ENCODE results near the gene USP53. TPM values are rescaled to one million over a fixed set of nuclear protein-coding genes. Genes with fewer than 3 reads are reported as not detected.
A peak's percentile ranks its signal among the peaks of the same experiment; 100 is the strongest.

USP53 gene
- total RNA-seq: 37.0 and 39.9 TPM in 2 replicates
- 28.4 and 34.4 TPM in 2 replicates for polyA plus RNA-seq

GRCh38 chr4:119212234-119212963 is at the start of gene USP53:
TSS of gene USP53 (plus strand) at chr4:119212713. CDS start at chr4:119239760, 27,047 bp downstream.
- no peaks in the 10 kb centered on the region for H3K9me3 ChIP-seq (ENCODE audit: low read depth)
- H3K4me1 ChIP-seq (ENCODE audit: insufficient read depth): peaks cover 4% of the 10 kb centered on the region
- peak within 1 kb of the TSS; percentile 88 for H2AFZ ChIP-seq
- no peaks in the 10 kb centered on the region for H3K9me2 ChIP-seq (replicated peaks; ENCODE audit: insufficient read depth)
- under 1% methylated on average over 50 of the region's 55 CpGs for WGBS (ENCODE audit: low lambda C conversion rate, missing lambda C conversion rate)
- DNase-seq (ENCODE audit: low spot score): peak; percentile 99
- H3K4me2 ChIP-seq: peak within 1 kb of the TSS; percentile 76
- no peak for TF ChIP-seq EZH2 (IDR thresholded peaks at IDR 0.05; ENCODE audit: borderline replicate concordance)
- no peak for TF ChIP-seq CTCF (IDR thresholded peaks at IDR 0.05; ENCODE audit: poor library complexity)
- no peak for TF ChIP-seq EZH2phosphoT487 (IDR thresholded peaks at IDR 0.05; ENCODE audit: low read depth, severe bottlenecking, unreplicated experiment)
- H3K27me3 ChIP-seq: no peaks in the 10 kb centered on the region
- peak within 1 kb of the TSS; percentile 76 for H3K4me3 ChIP-seq
- peak within 1 kb of the TSS; percentile 95 for H3K27ac ChIP-seq
- H4K20me1 ChIP-seq (ENCODE audit: insufficient read depth, poor library complexity, severe bottlenecking): no peaks in the 10 kb centered on the region
- H3K79me2 ChIP-seq: peaks cover 45% of the 10 kb centered on the region
- no peaks in the 10 kb centered on the region for H3K36me3 ChIP-seq (replicated peaks; ENCODE audit: insufficient read depth, low read depth)

- Histone ChIP-seq H3K4me3 (no peak overlapping the region), H3K27me3 (no peaks in the 10 kb centered on the region), H3K9me2 (replicated peaks; ENCODE audit: insufficient read depth) (no peaks in the 10 kb centered on the region), H3K36me3 (replicated peaks; ENCODE audit: insufficient read depth, low read depth) (no peaks in the 10 kb centered on the region), H4K20me1 (ENCODE audit: insufficient read depth, poor library complexity, severe bottlenecking) (no peaks in the 10 kb centered on the region), H3K4me1 (ENCODE audit: insufficient read depth) (no peaks in the 10 kb centered on the region), H3K27ac (no peak overlapping the region), H3K9me3 (ENCODE audit: low read depth) (no peaks in the 10 kb centered on the region), H3K4me2 (no peak overlapping the region), H2AFZ (no peak overlapping the region), H3K79me2 (no peaks in the 10 kb centered on the region)
- TF ChIP-seq EZH2phosphoT487 (IDR thresholded peaks at IDR 0.05; ENCODE audit: low read depth, severe bottlenecking, unreplicated experiment) (no peak), EZH2 (IDR thresholded peaks at IDR 0.05; ENCODE audit: borderline replicate concordance) (no peak), CTCF (IDR thresholded peaks at IDR 0.05; ENCODE audit: poor library complexity) (no peak)
- 87% methylated on average over 3 of the region's 3 CpGs for WGBS (ENCODE audit: low lambda C conversion rate, missing lambda C conversion rate)
- no peak for DNase-seq (ENCODE audit: low spot score)
Observed at GRCh38 chr4:119165767-119166166, 46.7 kb upstream of the USP53 start.

GRCh38 chr4:119170195-119170594 is 42.3 kb upstream of the USP53 start:
- H3K4me2 ChIP-seq: no peak overlapping the region
- H3K27ac ChIP-seq: no peak overlapping the region
- no peak for DNase-seq (ENCODE audit: low spot score)

More at GRCh38 chr4:119170195-119170594, 42.3 kb upstream of the USP53 start:
- no peaks in the 10 kb centered on the region for H3K4me1 ChIP-seq (ENCODE audit: insufficient read depth)
- H3K9me2 ChIP-seq (replicated peaks; ENCODE audit: insufficient read depth): no peaks in the 10 kb centered on the region
- H3K27me3 ChIP-seq: no peaks in the 10 kb centered on the region
- no peak overlapping the region for H2AFZ ChIP-seq
- H3K9me3 ChIP-seq (ENCODE audit: low read depth): no peaks in the 10 kb centered on the region
- no peak overlapping the region for H3K4me3 ChIP-seq
- H3K36me3 ChIP-seq (replicated peaks; ENCODE audit: insufficient read depth, low read depth): no peaks in the 10 kb centered on the region
- no peaks in the 10 kb centered on the region for H4K20me1 ChIP-seq (ENCODE audit: insufficient read depth, poor library complexity, severe bottlenecking)
- TF ChIP-seq EZH2phosphoT487 (IDR thresholded peaks at IDR 0.05; ENCODE audit: low read depth, severe bottlenecking, unreplicated experiment) (no peak), EZH2 (IDR thresholded peaks at IDR 0.05; ENCODE audit: borderline replicate concordance) (no peak), CTCF (IDR thresholded peaks at IDR 0.05; ENCODE audit: poor library complexity) (no peak)
- no peaks in the 10 kb centered on the region for H3K79me2 ChIP-seq

Measured in hepatocyte (in vitro differentiated cells).